Fibroblast of skin of left quadriceps (primary cell): ENCODE measurements around the gene TSPAN13.

Experiments used
- DNase-seq, 2 experiments: peaks; one replicate each; pipeline ENCODE4 v3.0.0-alpha.2; 2013; ENCODE audit warnings: low read depth in 2 of 2

Gene TSPAN13

GRCh38 chr7:16812542-16813231 is 59.1 kb downstream of the TSPAN13 start:
- no peak for DNase-seq

- DNase-seq, result no peak
Measured at GRCh38 chr7:16813232-16813616, 59.7 kb downstream of the TSPAN13 start.

GRCh38 chr7:16815001-16815400 is 61.4 kb downstream of the TSPAN13 start:
- no peak for DNase-seq

- DNase-seq, result no peak
Measured at GRCh38 chr7:16816824-16817223, 63.3 kb downstream of the TSPAN13 start.

GRCh38 chr7:16817536-16817935 is 64.0 kb downstream of the TSPAN13 start:
- DNase-seq, result no peak

GRCh38 chr7:16818732-16819131 is 65.2 kb downstream of the TSPAN13 start:
- DNase-seq, result no peak

GRCh38 chr7:16822029-16822428 is 68.5 kb downstream of the TSPAN13 start:
- no peak for DNase-seq

- no peak for DNase-seq
Measured at GRCh38 chr7:16826060-16826459, 72.5 kb downstream of the TSPAN13 start.

GRCh38 chr7:16833373-16833772 is 79.8 kb downstream of the TSPAN13 start:
- no peak for DNase-seq
